Stimulated activated naive B cell treated with anti-CD40 and anti-IgM and Interleukin-4, amounts not matched to agents 10 μg/mL and 1 μg/mL and 100 μg/mL, for 72 hours (primary cell): Measurements from ENCODE around the gene IGFBP6.

Experiments used
- ATAC-seq, 2 donors: fragments of 150-1000 bp; cut with Tn5 transposase; replicated peaks; 2 replicates each; pipeline ENCODE4 v1.10.0; 2021; ENCODE audit warnings: moderate library complexity in 1 of 2
- DNase-seq: peaks from one replicate; pipeline ENCODE4 v3.0.0; 2021
- H3K27ac Mint-ChIP-seq: one replicate; pipeline ENCODE4 v1.8.0; 2022; ENCODE audit warnings: mild to moderate bottlenecking, mixed read lengths
- H3K27me3 Mint-ChIP-seq, 2 donors: one replicate each; pipeline ENCODE4 v1.8.0; 2022; ENCODE audit warnings: mixed read lengths in 2 of 2
- H3K36me3 Mint-ChIP-seq, 2 donors: one replicate each; pipeline ENCODE4 v1.8.0; 2022; ENCODE audit warnings: mixed read lengths in 2 of 2, mild to moderate bottlenecking in 1 of 2
- H3K4me1 Mint-ChIP-seq, 2 donors: one replicate each; pipeline ENCODE4 v1.8.0; 2022; ENCODE audit warnings: mixed read lengths in 2 of 2, mild to moderate bottlenecking in 1 of 2
- H3K4me3 Mint-ChIP-seq, 2 donors: one replicate each; pipeline ENCODE4 v1.8.0; 2022; ENCODE audit warnings: mild to moderate bottlenecking in 2 of 2, mixed read lengths in 2 of 2, moderate library complexity in 1 of 2
- H3K9me3 Mint-ChIP-seq, 2 donors: one replicate each; pipeline ENCODE4 v1.8.0; 2022; ENCODE audit warnings: mixed read lengths in 2 of 2, mild to moderate bottlenecking in 1 of 2

IGFBP6 gene

GRCh38 chr12:53124352-53124723, 26.9 kb downstream of the IGFBP6 start:
- DNase-seq (no peak), ATAC-seq (no peak)
- H3K9me3 Mint-ChIP-seq = no peaks in the 10 kb centered on the region
- H3K4me1 Mint-ChIP-seq = peaks cover 0 to 2% of the 10 kb centered on the region in 2 donors
- H3K27ac Mint-ChIP-seq = no peak overlapping the region
- H3K27me3 Mint-ChIP-seq = peaks cover 9 to 15% of the 10 kb centered on the region in 2 donors
- H3K36me3 Mint-ChIP-seq = no peaks in the 10 kb centered on the region
- no peak overlapping the region for H3K4me3 Mint-ChIP-seq

- H3K36me3 Mint-ChIP-seq = no peaks in the 10 kb centered on the region
- ATAC-seq = no peak
These were observed 29.7 kb downstream of the IGFBP6 start for GRCh38 chr12:53127169-53127568.

GRCh38 chr12:53128780-53129569, 31.5 kb downstream of the IGFBP6 start:
- no peaks in the 10 kb centered on the region for H3K36me3 Mint-ChIP-seq
- no peak for DNase-seq
- H3K27ac Mint-ChIP-seq = no peak overlapping the region
- H3K4me1 Mint-ChIP-seq = peaks cover 0 to 2% of the 10 kb centered on the region in 2 donors
- peaks cover 14 to 20% of the 10 kb centered on the region in 2 donors for H3K27me3 Mint-ChIP-seq
- H3K4me3 Mint-ChIP-seq = no peak overlapping the region
- ATAC-seq = no peak
- H3K9me3 Mint-ChIP-seq = no peaks in the 10 kb centered on the region

More at GRCh38 chr12:53127169-53127568, 29.7 kb downstream of the IGFBP6 start:
- H3K27ac Mint-ChIP-seq = no peak overlapping the region
- DNase-seq = no peak
- H3K27me3 Mint-ChIP-seq = peaks cover 14 to 20% of the 10 kb centered on the region in 2 donors
- H3K4me3 Mint-ChIP-seq = no peak overlapping the region
- no peaks in the 10 kb centered on the region for H3K9me3 Mint-ChIP-seq
- peaks cover 0 to 2% of the 10 kb centered on the region in 2 donors for H3K4me1 Mint-ChIP-seq

- DNase-seq = no peak
- H3K27ac Mint-ChIP-seq = no peak overlapping the region
- no peaks in the 10 kb centered on the region for H3K36me3 Mint-ChIP-seq
- H3K4me1 Mint-ChIP-seq = peaks cover 0 to 2% of the 10 kb centered on the region in 2 donors
- peaks cover 14 to 20% of the 10 kb centered on the region in 2 donors for H3K27me3 Mint-ChIP-seq
- ATAC-seq = no peak
- no peak overlapping the region for H3K4me3 Mint-ChIP-seq
- peaks cover 0 to 1% of the 10 kb centered on the region in 2 donors for H3K9me3 Mint-ChIP-seq
These were observed 34.4 kb downstream of the IGFBP6 start for GRCh38 chr12:53131844-53132243.

- no peak overlapping the region for H3K27ac Mint-ChIP-seq
- no peak for ATAC-seq
- peaks cover 13 to 18% of the 10 kb centered on the region in 2 donors for H3K27me3 Mint-ChIP-seq
- H3K36me3 Mint-ChIP-seq = no peaks in the 10 kb centered on the region
- H3K9me3 Mint-ChIP-seq = peaks cover 6 to 8% of the 10 kb centered on the region in 2 donors
- peaks cover 0 to 2% of the 10 kb centered on the region in 2 donors for H3K4me1 Mint-ChIP-seq
- H3K4me3 Mint-ChIP-seq = no peak overlapping the region
- no peak for DNase-seq
These were observed 36.3 kb downstream of the IGFBP6 start for GRCh38 chr12:53133722-53134121.

- Mint-ChIP-seq H3K9me3 (peaks cover 0 to 4% of the 10 kb centered on the region in 2 donors), H3K4me1 (no peaks in the 10 kb centered on the region), H3K36me3 (no peaks in the 10 kb centered on the region), H3K27me3 (peaks cover 0 to 10% of the 10 kb centered on the region in 2 donors), H3K27ac (no peak overlapping the region), H3K4me3 (no peak overlapping the region)
- no peak for ATAC-seq
- DNase-seq = no peak
These were observed 45.9 kb downstream of the IGFBP6 start for GRCh38 chr12:53143355-53143754.

- DNase-seq = no peak
- Mint-ChIP-seq H3K4me1 (no peaks in the 10 kb centered on the region), H3K4me3 (no peak overlapping the region), H3K9me3 (no peaks in the 10 kb centered on the region), H3K27ac (no peak overlapping the region), H3K36me3 (no peaks in the 10 kb centered on the region), H3K27me3 (no peaks in the 10 kb centered on the region)
- no peak for ATAC-seq
These were observed 48.2 kb downstream of the IGFBP6 start for GRCh38 chr12:53145383-53146260.

GRCh38 chr12:53147181-53147580, 49.7 kb downstream of the IGFBP6 start:
- Mint-ChIP-seq H3K9me3 (no peaks in the 10 kb centered on the region), H3K4me1 (no peaks in the 10 kb centered on the region), H3K4me3 (no peak overlapping the region), H3K36me3 (no peaks in the 10 kb centered on the region), H3K27me3 (no peaks in the 10 kb centered on the region), H3K27ac (no peak overlapping the region)
- ATAC-seq = no peak
- DNase-seq = no peak

- no peak for ATAC-seq
- no peaks in the 10 kb centered on the region for H3K27me3 Mint-ChIP-seq
- no peaks in the 10 kb centered on the region for H3K4me1 Mint-ChIP-seq
These were observed 50.2 kb downstream of the IGFBP6 start for GRCh38 chr12:53147653-53148052.

GRCh38 chr12:53151039-53151438, 53.6 kb downstream of the IGFBP6 start:
- Mint-ChIP-seq H3K27me3 (no peaks in the 10 kb centered on the region), H3K4me3 (no peak overlapping the region), H3K27ac (no peak overlapping the region), H3K36me3 (no peaks in the 10 kb centered on the region), H3K4me1 (no peaks in the 10 kb centered on the region), H3K9me3 (no peaks in the 10 kb centered on the region)
- DNase-seq = no peak
- ATAC-seq = no peak

More at GRCh38 chr12:53147653-53148052, 50.2 kb downstream of the IGFBP6 start:
- Mint-ChIP-seq H3K36me3 (no peaks in the 10 kb centered on the region), H3K4me3 (no peak overlapping the region), H3K9me3 (no peaks in the 10 kb centered on the region), H3K27ac (no peak overlapping the region)
- no peak for DNase-seq
